Neural cell (in vitro differentiated cells): Measurements from ENCODE around the gene TIAM2.

Experiments used
- EP300 ChIP-seq: fragments of 450-650 bp; conservative IDR thresholded peaks from 2 replicates; pipeline ENCODE4 v1.6.1; 2014; ENCODE audit warnings: antibody characterized with exemption, mild to moderate bottlenecking, moderate library complexity; ENCODE audit not compliant: poor library complexity, severe bottlenecking
- EZH2 ChIP-seq: fragments of 200-600, 300-800 bp; shearing (Covaris generic), sonication (generic); IDR thresholded peaks from 2 replicates; pipeline ENCODE4 v1.6.1; 2014; ENCODE audit warnings: antibody characterized with exemption, low read length, borderline replicate concordance, mild to moderate bottlenecking; ENCODE audit not compliant: insufficient read depth, poor library complexity, severe bottlenecking
- TF ChIP-seq, protein P1 (sequence below): fragments of 450-650 bp; IDR thresholded peaks from 2 replicates; pipeline ENCODE4 v1.5.1; 2014; ENCODE audit warnings: antibody characterized with exemption, mild to moderate bottlenecking, moderate library complexity; ENCODE audit not compliant: poor library complexity, severe bottlenecking

DNA sequence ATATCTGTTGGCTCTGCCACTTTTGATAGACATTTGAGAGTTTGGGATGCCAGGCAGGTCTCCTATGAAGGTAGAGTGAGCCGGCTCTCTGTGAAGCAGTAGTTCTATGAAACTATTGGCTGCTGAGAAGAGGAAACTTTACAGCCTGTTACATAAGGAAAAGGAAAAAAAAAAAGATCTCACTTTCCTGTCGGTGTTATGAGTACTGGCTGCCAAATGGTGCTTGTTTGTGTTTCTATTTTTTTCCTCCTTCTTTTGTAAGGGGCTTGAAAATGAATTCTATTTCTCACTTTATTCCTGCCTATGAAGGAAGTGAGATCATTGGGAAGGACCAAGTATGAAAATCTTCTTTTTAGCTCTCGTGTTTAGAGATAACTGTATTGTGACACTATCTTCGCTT lies 195.6 kb downstream of the TIAM2 start:
- TF ChIP-seq, protein P1, sequence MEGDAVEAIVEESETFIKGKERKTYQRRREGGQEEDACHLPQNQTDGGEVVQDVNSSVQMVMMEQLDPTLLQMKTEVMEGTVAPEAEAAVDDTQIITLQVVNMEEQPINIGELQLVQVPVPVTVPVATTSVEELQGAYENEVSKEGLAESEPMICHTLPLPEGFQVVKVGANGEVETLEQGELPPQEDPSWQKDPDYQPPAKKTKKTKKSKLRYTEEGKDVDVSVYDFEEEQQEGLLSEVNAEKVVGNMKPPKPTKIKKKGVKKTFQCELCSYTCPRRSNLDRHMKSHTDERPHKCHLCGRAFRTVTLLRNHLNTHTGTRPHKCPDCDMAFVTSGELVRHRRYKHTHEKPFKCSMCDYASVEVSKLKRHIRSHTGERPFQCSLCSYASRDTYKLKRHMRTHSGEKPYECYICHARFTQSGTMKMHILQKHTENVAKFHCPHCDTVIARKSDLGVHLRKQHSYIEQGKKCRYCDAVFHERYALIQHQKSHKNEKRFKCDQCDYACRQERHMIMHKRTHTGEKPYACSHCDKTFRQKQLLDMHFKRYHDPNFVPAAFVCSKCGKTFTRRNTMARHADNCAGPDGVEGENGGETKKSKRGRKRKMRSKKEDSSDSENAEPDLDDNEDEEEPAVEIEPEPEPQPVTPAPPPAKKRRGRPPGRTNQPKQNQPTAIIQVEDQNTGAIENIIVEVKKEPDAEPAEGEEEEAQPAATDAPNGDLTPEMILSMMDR, result no peak
- TF ChIP-seq EP300 (no peak), EZH2 (no peak)
